Astrocyte of the hippocampus (primary cell): ENCODE data around the gene JOSD2.
"Not testable (repeated sequence)": the region's sequence is repeated elsewhere in the genome, so short reads cannot be mapped to it uniquely, and the experiment has no call there.

ENCODE experiments used
- DNase-seq: peaks from one replicate; pipeline ENCODE4 v3.0.0; 2011; ENCODE audit warnings: low read depth, low spot score

JOSD2 gene

GRCh38 chr19:50478901-50479715 is 31.9 kb downstream of the JOSD2 start:
- no peak for DNase-seq

GRCh38 chr19:50477751-50478515 is 33.1 kb downstream of the JOSD2 start:
- DNase-seq, result no peak

GRCh38 chr19:50476907-50477238 is 34.1 kb downstream of the JOSD2 start:
- no peak for DNase-seq

- DNase-seq, result peak; percentile 99
These were observed 34.6 kb downstream of the JOSD2 start, which contains the start of the genes EMC10 and GARIN5A for GRCh38 chr19:50476224-50476906. Gene EMC10, plus strand, starts transcription at chr19:50476507. Its CDS starts 38 bp downstream, at chr19:50476545. Gene GARIN5A, minus strand, starts transcription at chr19:50476848. Its CDS starts 460 bp downstream, at chr19:50476388.

- DNase-seq, result no peak
These were observed 35.2 kb downstream of the JOSD2 start for GRCh38 chr19:50475736-50476223.

- DNase-seq, result no peak
These were observed 35.9 kb downstream of the JOSD2 start for GRCh38 chr19:50475101-50475568.

- DNase-seq, result not testable (repeated sequence)
These were observed 37.7 kb downstream of the JOSD2 start for GRCh38 chr19:50473336-50473735.

GRCh38 chr19:50468818-50469217 is 42.2 kb downstream of the JOSD2 start:
- DNase-seq, result no peak

GRCh38 chr19:50467566-50467965 is 43.4 kb downstream of the JOSD2 start:
- no peak for DNase-seq

- DNase-seq, result no peak
These were observed 44.3 kb downstream of the JOSD2 start for GRCh38 chr19:50466706-50467039.

- peak; percentile 38 for DNase-seq
These were observed 44.8 kb downstream of the JOSD2 start for GRCh38 chr19:50465986-50466705.

- DNase-seq, result no peak
These were observed 46.0 kb downstream of the JOSD2 start for GRCh38 chr19:50465000-50465399.

GRCh38 chr19:50464348-50464747 is 46.6 kb downstream of the JOSD2 start:
- DNase-seq, result no peak

GRCh38 chr19:50462970-50463369 is 48.0 kb downstream of the JOSD2 start:
- DNase-seq, result no peak

- DNase-seq, result peak; percentile 83
These were observed 49.7 kb downstream of the JOSD2 start for GRCh38 chr19:50461066-50461875.

GRCh38 chr19:50460161-50460765 is 50.7 kb downstream of the JOSD2 start:
- DNase-seq, result peak; percentile 74

- DNase-seq, result no peak
These were observed 51.4 kb downstream of the JOSD2 start for GRCh38 chr19:50459638-50460037.

GRCh38 chr19:50459067-50459456 is 51.9 kb downstream of the JOSD2 start:
- DNase-seq, result no peak

GRCh38 chr19:50458396-50459066 is 52.5 kb downstream of the JOSD2 start:
- DNase-seq, result no peak

GRCh38 chr19:50457300-50457699 is 53.7 kb downstream of the JOSD2 start:
- no peak for DNase-seq
